WTC11 (cell line): ENCODE measurements around the gene OPN4. TPM values are rescaled to one million over a fixed set of nuclear protein-coding genes. Genes with fewer than 3 reads are reported as not detected.
"Not testable (repeated sequence)": the region's sequence is repeated elsewhere in the genome, so short reads cannot be mapped to it uniquely, and the experiment has no call there.

Experiments
- ATAC-seq: fragments of 200-7000 bp; cut with Tn5 transposase; 2 replicates; pipeline ENCODE4 v1.10.0; 2021; ENCODE audit warnings: mild to moderate bottlenecking, moderate library complexity
- CTCF ChIA-PET: fragments of 300-600 bp; sonication (Branson Sonifier 250); formaldehyde crosslinking; loops from one replicate; lab custom pipeline; 2021; ENCODE audit warnings: antibody characterized with exemption; lab: Charles Lee
- POLR2A ChIA-PET: fragments of 350-600 bp; sonication (Branson Sonifier 250); formaldehyde crosslinking; loops from one replicate; lab custom pipeline; 2021; ENCODE audit warnings: antibody characterized with exemption; lab: Charles Lee
- DNase-seq: peaks from one replicate; pipeline ENCODE4 v3.0.0; 2021; ENCODE audit warnings: low spot score
- H3K27ac Mint-ChIP-seq: 2 replicates; pipeline ENCODE4 v1.8.0; 2021; ENCODE audit warnings: mixed read lengths
- H3K27me3 Mint-ChIP-seq: 2 replicates; pipeline ENCODE4 v1.8.0; 2021; ENCODE audit warnings: low read depth, mild to moderate bottlenecking, moderate library complexity, mixed read lengths
- H3K36me3 Mint-ChIP-seq: 2 replicates; pipeline ENCODE4 v1.8.0; 2021; ENCODE audit warnings: mixed read lengths
- H3K4me1 Mint-ChIP-seq: 2 replicates; pipeline ENCODE4 v1.8.0; 2022; ENCODE audit warnings: mixed read lengths
- H3K4me3 Mint-ChIP-seq: 2 replicates; pipeline ENCODE4 v1.8.0; 2021; ENCODE audit warnings: mild to moderate bottlenecking, moderate library complexity, mixed read lengths
- H3K9me3 Mint-ChIP-seq: 2 replicates; pipeline ENCODE4 v1.8.0; 2021; ENCODE audit warnings: mixed read lengths
- AR ChIP-seq: fragments of 250-450 bp; sonication (Bioruptor Pico); IDR thresholded peaks from 2 replicates; pipeline ENCODE4 v1.9.0; 2021; ENCODE audit warnings: mild to moderate bottlenecking
- ELF4 ChIP-seq: sonication (generic); formaldehyde crosslinking; IDR thresholded peaks from 2 replicates; pipeline ENCODE4 v1.8.1; 2022; ENCODE audit warnings: low read depth, mild to moderate bottlenecking, moderate library complexity, missing genetic modification reagents
- EMX1 ChIP-seq: fragments of 250-450 bp; sonication (Bioruptor Pico); IDR thresholded peaks from 2 replicates; pipeline ENCODE4 v1.8.0; 2021; ENCODE audit warnings: mild to moderate bottlenecking
- HMGA2 ChIP-seq: fragments of 250-450 bp; sonication (Bioruptor Pico); IDR thresholded peaks from 2 replicates; pipeline ENCODE4 v1.4.0; 2021; ENCODE audit warnings: mild to moderate bottlenecking, moderate library complexity
- MAX ChIP-seq: sonication (generic); formaldehyde crosslinking; IDR thresholded peaks from 2 replicates; pipeline ENCODE4 v1.8.0; 2022; ENCODE audit warnings: mild to moderate bottlenecking, missing genetic modification reagents
- NR1H2 ChIP-seq: sonication (generic); formaldehyde crosslinking; IDR thresholded peaks from 2 replicates; pipeline ENCODE4 v1.9.0; 2021; ENCODE audit warnings: mild to moderate bottlenecking, moderate library complexity, missing genetic modification reagents
- SP1 ChIP-seq: sonication (generic); formaldehyde crosslinking; conservative IDR thresholded peaks from 2 replicates; pipeline ENCODE4 v1.8.1; 2022; ENCODE audit warnings: missing genetic modification reagents
- TCF7 ChIP-seq: sonication (generic); formaldehyde crosslinking; IDR thresholded peaks from 2 replicates; pipeline ENCODE4 v1.8.0; 2022; ENCODE audit warnings: mild to moderate bottlenecking, low read depth, missing genetic modification reagents, moderate library complexity
- TEAD4 ChIP-seq: sonication (generic); formaldehyde crosslinking; IDR thresholded peaks from 2 replicates; pipeline ENCODE4 v1.8.0; 2022; ENCODE audit warnings: mild to moderate bottlenecking, missing genetic modification reagents
- USF2 ChIP-seq: sonication (generic); formaldehyde crosslinking; IDR thresholded peaks from 2 replicates; pipeline ENCODE4 v1.8.1; 2023; ENCODE audit warnings: mild to moderate bottlenecking, missing genetic modification reagents, moderate library complexity
- ZNF232 ChIP-seq: sonication (generic); formaldehyde crosslinking; IDR thresholded peaks from 2 replicates; pipeline ENCODE4 v1.8.0; 2022; ENCODE audit warnings: mild to moderate bottlenecking, missing genetic modification reagents
- ZNF423 ChIP-seq: fragments of 250-450 bp; sonication (Bioruptor Pico); IDR thresholded peaks from 2 replicates; pipeline ENCODE4 v2.1.2; 2022; ENCODE audit warnings: mild to moderate bottlenecking, moderate library complexity
- ZNF425 ChIP-seq: fragments of 250-450 bp; sonication (Bioruptor Pico); conservative IDR thresholded peaks from 2 replicates; pipeline ENCODE4 v1.9.0; 2021; ENCODE audit warnings: mild to moderate bottlenecking
- ZNF532 ChIP-seq: fragments of 250-450 bp; sonication (Bioruptor Pico); IDR thresholded peaks from 2 replicates; pipeline ENCODE4 v1.9.0; 2021; ENCODE audit warnings: mild to moderate bottlenecking, borderline replicate concordance
- total RNA-seq: library from RNA; stranded (reverse); gene quantifications from 3 replicates; pipeline ENCODE4 v1.2.3, GENCODE V29; 2021

The OPN4 gene
- total RNA-seq, 1 experiment from 2014 or later: not detected

GRCh38 chr10:86613905-86614304, 40.4 kb upstream of the OPN4 start:
- TF ChIP-seq NR1H2 (CRISPR knock-in tag): no peak
- TF ChIP-seq ELF4 (CRISPR knock-in tag): no peak
- TF ChIP-seq HMGA2 (CRISPR knock-in tag): no peak
- no peak for TF ChIP-seq TEAD4 (CRISPR knock-in tag)
- TF ChIP-seq AR (CRISPR knock-in tag): no peak
- no peak for TF ChIP-seq ZNF423
- no peak for TF ChIP-seq TCF7 (CRISPR knock-in tag)
- TF ChIP-seq USF2: no peak
- no peak for TF ChIP-seq ZNF232
- TF ChIP-seq ZNF425 (CRISPR knock-in tag): no peak
- TF ChIP-seq ZNF532: no peak
- TF ChIP-seq SP1 (CRISPR knock-in tag): no peak
- TF ChIP-seq MAX (CRISPR knock-in tag): no peak
- Mint-ChIP-seq H3K4me3 (no peak overlapping the region), H3K4me1 (no peaks in the 10 kb centered on the region), H3K27me3 (no peaks in the 10 kb centered on the region), H3K36me3 (no peaks in the 10 kb centered on the region), H3K27ac (no peak overlapping the region), H3K9me3 (peaks cover 7% of the 10 kb centered on the region)
- ATAC-seq (no peak), DNase-seq (no peak)
- ChIA-PET CTCF (no interaction called here), POLR2A (no interaction called here)

GRCh38 chr10:86614853-86615252, 39.5 kb upstream of the OPN4 start:
- ChIA-PET CTCF (no interaction called here), POLR2A (no interaction called here)
- TF ChIP-seq EMX1 (CRISPR knock-in tag) (no peak), USF2 (peak; percentile 54)
- DNase-seq: no peak
- H3K4me1 Mint-ChIP-seq: no peaks in the 10 kb centered on the region
- no peaks in the 10 kb centered on the region for H3K36me3 Mint-ChIP-seq
- no peak overlapping the region for H3K4me3 Mint-ChIP-seq
- ATAC-seq: no peak; the same call in 1 of the 2 replicates
- no peak overlapping the region for H3K27ac Mint-ChIP-seq
- peaks cover 7% of the 10 kb centered on the region for H3K9me3 Mint-ChIP-seq
- no peaks in the 10 kb centered on the region for H3K27me3 Mint-ChIP-seq

- peaks cover 21% of the 10 kb centered on the region for H3K9me3 Mint-ChIP-seq
- ATAC-seq, DNase-seq, H3K36me3 Mint-ChIP-seq, POLR2A ChIA-PET, H3K4me1 Mint-ChIP-seq, CTCF ChIA-PET, H3K27ac Mint-ChIP-seq, H3K27me3 Mint-ChIP-seq, H3K4me3 Mint-ChIP-seq: not testable (repeated sequence)
Observed at GRCh38 chr10:86617278-86617677, 37.1 kb upstream of the OPN4 start.
